Right lobe of liver (tissue), 6 donors: ENCODE data around the gene KIAA1549. TPM values are rescaled to one million over a fixed set of nuclear protein-coding genes. Genes with fewer than 3 reads are reported as not detected.
"Not testable (repeated sequence)": the region's sequence is repeated elsewhere in the genome, so short reads cannot be mapped to it uniquely, and the experiment has no call there.

Experiments
- ATAC-seq, 4 donors: fragments of 200-7000 bp; cut with Tn5 transposase; one replicate each; pipeline ENCODE4 v1.9.1; 2020; ENCODE audit warnings: mild to moderate bottlenecking in 4 of 4, moderate library complexity in 4 of 4
- DNase-seq, 3 donors: peaks; one replicate each; pipeline ENCODE4 v3.0.0-alpha.2; 2020
- H3K27ac ChIP-seq, 3 donors: fragments of 200-600 bp; one replicate each; pipeline ENCODE4 v1.8.0; 2022
- H3K27me3 ChIP-seq, 2 donors: fragments of 200-600 bp; one replicate each; pipeline ENCODE4 v1.8.0; 2022
- H3K36me3 ChIP-seq, 4 donors: fragments of 200-600 bp; sonication (generic) in 1 of 4; one replicate each; pipeline versions ENCODE4 v1.5.1 to v1.8.0; 2017 to 2022; ENCODE audit warnings: control low read depth in 1 of 4
- H3K4me1 ChIP-seq, 4 donors: fragments of 200-600 bp; sonication (generic) in 1 of 4; one replicate each; pipeline versions ENCODE4 v1.5.1 to v1.8.0; 2017 to 2022; ENCODE audit warnings: control low read depth in 1 of 4
- H3K4me3 ChIP-seq, 3 donors: fragments of 200-600 bp; one replicate each; pipeline ENCODE4 v1.8.0; 2022
- H3K9me3 ChIP-seq, 4 donors: fragments of 200-600 bp; sonication (generic) in 1 of 4; one replicate each; pipeline versions ENCODE4 v1.5.1 to v1.8.0; 2017 to 2022; ENCODE audit warnings: control low read depth in 1 of 4
- CTCF ChIP-seq, 4 donors: fragments of 200-600 bp in 3 of 4; fragments of 450-650 bp in 1 of 4; IDR thresholded peaks; one replicate each; pipeline versions ENCODE4 v1.5.1 to v1.8.0; 2016 to 2022; ENCODE audit warnings: antibody characterized with exemption in 4 of 4, mild to moderate bottlenecking in 2 of 4
- POLR2A ChIP-seq: fragments of 450-650 bp; IDR thresholded peaks from one replicate; pipeline ENCODE4 v1.6.1; 2017; ENCODE audit warnings: antibody characterized with exemption, mild to moderate bottlenecking
- WGBS: methylation state at CpG from one replicate; pipeline ENCODE4 v1.1.6; 2018; ENCODE audit warnings: low coverage, low lambda C conversion rate; ENCODE audit not compliant: insufficient coverage; ENCODE audit errors: missing lambda C conversion rate; 5-methylcytosine and 5-hydroxymethylcytosine counted together
- intact Hi-C, 2 donors: fragments of 100-400 bp; cut with DNase I; formaldehyde crosslinking; loops; one replicate each; pipeline versions ENCODE4 v1.11.2 to v1.14.1; 2022
- total RNA-seq, 6 experiments: library from RNA; depleted of rRNA in 2 of 6; stranded (reverse); fragments of >200 nt in 2 of 6; fragmentation: NEBNext Ultra II Directional in 3 of 6; extraction: Animal tissue kit (Norgen Biotek cat#: 25700) in 3 of 6; gene quantifications; one replicate each; pipeline versions ENCODE4 v1.1.0 to v1.2.4, GENCODE V29; 2016 to 2023
- donor health status: DM: no; HTN: yes; CAD: no.
- donor health status: DM: no; HTN: no; CAD: no.
- donor health status: DM: no; HTN: no; CAD: no.
- donor health status: DM: no; HTN: yes; CAD: no.
- donor health status: DM: no; HTN: yes; CAD: no.

KIAA1549 gene
- total RNA-seq, 6 experiments from 2014 or later, result 0.56 to 1.9 (median 0.68) TPM

GRCh38 chr7:138821912-138822311 is 159.3 kb downstream of the KIAA1549 start:
- Histone ChIP-seq H3K9me3 (no peaks in the 10 kb centered on the region), H3K4me3 (no peak overlapping the region), H3K27ac (no peak overlapping the region), H3K36me3 (no peaks in the 10 kb centered on the region), H3K27me3 (no peaks in the 10 kb centered on the region), H3K4me1 (no peaks in the 10 kb centered on the region)
- ATAC-seq (no peak), DNase-seq (no peak)
- TF ChIP-seq POLR2A, result no peak
- no peak for TF ChIP-seq CTCF (IDR thresholded peaks at IDR 0.05)
- WGBS, result 98% methylated on average over 5 of the region's 7 CpGs
- intact Hi-C loops, result no loop called here

- no peaks in the 10 kb centered on the region for H3K27me3 ChIP-seq
- ATAC-seq (no peak), DNase-seq (no peak)
- H3K4me3 ChIP-seq, result no peak overlapping the region
- H3K4me1 ChIP-seq, result no peaks in the 10 kb centered on the region
- intact Hi-C loops, result no loop called here
- 60% methylated on average over 3 of the region's 3 CpGs for WGBS
- TF ChIP-seq CTCF (IDR thresholded peaks at IDR 0.05) (no peak), POLR2A (no peak)
- no peak overlapping the region for H3K27ac ChIP-seq
- no peaks in the 10 kb centered on the region for H3K9me3 ChIP-seq
- H3K36me3 ChIP-seq, result no peaks in the 10 kb centered on the region
Measured at GRCh38 chr7:138819625-138820024, 161.6 kb downstream of the KIAA1549 start.

- intact Hi-C loops, result no loop called here
Measured at GRCh38 chr7:138816650-138817049, 164.5 kb downstream of the KIAA1549 start.

GRCh38 chr7:138814816-138815332 is 166.3 kb downstream of the KIAA1549 start:
- Histone ChIP-seq H3K27me3 (no peaks in the 10 kb centered on the region), H3K9me3 (no peaks in the 10 kb centered on the region), H3K4me1 (no peaks in the 10 kb centered on the region), H3K27ac (no peak overlapping the region), H3K4me3 (no peak overlapping the region), H3K36me3 (no peaks in the 10 kb centered on the region)
- 67% methylated on average over 1 of the region's 1 CpG for WGBS
- TF ChIP-seq POLR2A, result no peak
- no peak for TF ChIP-seq CTCF (IDR thresholded peaks at IDR 0.05)
- no peak for DNase-seq
- intact Hi-C loops, result no loop called here
- ATAC-seq, result no peak

More at GRCh38 chr7:138816650-138817049, 164.5 kb downstream of the KIAA1549 start:
- H3K4me1 ChIP-seq, result no peaks in the 10 kb centered on the region
- no CpG with 5 or more reads among the region's 1 CpG for WGBS
- no peaks in the 10 kb centered on the region for H3K27me3 ChIP-seq
- no peaks in the 10 kb centered on the region for H3K9me3 ChIP-seq
- H3K27ac ChIP-seq, result no peak overlapping the region
- H3K36me3 ChIP-seq, result no peaks in the 10 kb centered on the region
- TF ChIP-seq CTCF (IDR thresholded peaks at IDR 0.05), result no peak
- TF ChIP-seq POLR2A, result no peak
- ATAC-seq, result no peak
- DNase-seq, result no peak
- no peak overlapping the region for H3K4me3 ChIP-seq

GRCh38 chr7:138813945-138814344 is 167.2 kb downstream of the KIAA1549 start:
- intact Hi-C loops, result no loop called here
- no peak overlapping the region for H3K27ac ChIP-seq
- H3K4me3 ChIP-seq, result no peak overlapping the region
- 53% methylated on average over 2 of the region's 2 CpGs for WGBS
- no peaks in the 10 kb centered on the region for H3K27me3 ChIP-seq
- no peaks in the 10 kb centered on the region for H3K9me3 ChIP-seq
- H3K36me3 ChIP-seq, result no peaks in the 10 kb centered on the region
- TF ChIP-seq CTCF (IDR thresholded peaks at IDR 0.05) (no peak), POLR2A (no peak)
- no peak for ATAC-seq
- H3K4me1 ChIP-seq, result no peaks in the 10 kb centered on the region
- DNase-seq, result no peak

- ATAC-seq, DNase-seq, H3K4me1 ChIP-seq, H3K9me3 ChIP-seq, H3K27me3 ChIP-seq, H3K27ac ChIP-seq, intact Hi-C loops, H3K36me3 ChIP-seq, H3K4me3 ChIP-seq: not testable (repeated sequence)
- 79% methylated on average over 2 of the region's 2 CpGs for WGBS
Measured at GRCh38 chr7:138811327-138811726, 169.9 kb downstream of the KIAA1549 start.
